Ascending aorta (tissue), 2 donors: Measurements from ENCODE around the gene GABPB2. TPM values are rescaled to one million over a fixed set of nuclear protein-coding genes. Genes with fewer than 3 reads are reported as not detected.

Experiments
- DNase-seq, 2 donors: peaks; one replicate each; pipeline ENCODE4 v3.0.0-alpha.2; 2019; ENCODE audit warnings: low spot score in 2 of 2
- H3K27ac ChIP-seq, 2 donors: fragments of 200-600 bp; sonication (generic); one replicate each; pipeline ENCODE4 v1.5.1; 2016 to 2017; ENCODE audit warnings: mild to moderate bottlenecking in 1 of 2
- H3K27me3 ChIP-seq: fragments of 200-600 bp; sonication (generic); one replicate; pipeline ENCODE4 v1.5.1; 2017
- H3K36me3 ChIP-seq, 2 donors: fragments of 200-600 bp; sonication (generic); one replicate each; pipeline ENCODE4 v1.5.1; 2016
- H3K4me1 ChIP-seq, 2 donors: fragments of 200-600 bp; sonication (generic); one replicate each; pipeline ENCODE4 v1.5.1; 2016 to 2017; ENCODE audit warnings: mild to moderate bottlenecking in 1 of 2
- H3K4me3 ChIP-seq, 2 donors: fragments of 200-600 bp; sonication (generic); one replicate each; pipeline ENCODE4 v1.5.1; 2016 to 2017; ENCODE audit warnings: mild to moderate bottlenecking in 1 of 2
- H3K9me3 ChIP-seq, 2 donors: fragments of 200-600 bp; sonication (generic); one replicate each; pipeline ENCODE4 v1.5.1; 2016
- CTCF ChIP-seq, 3 experiments: fragments of 200-600 bp in 2 of 3; fragments of 450-650 bp in 1 of 3; sonication (generic) in 2 of 3; IDR thresholded peaks; one replicate each; pipeline ENCODE4 v1.5.1; 2016 to 2019; ENCODE audit warnings: antibody characterized with exemption in 3 of 3, mild to moderate bottlenecking in 1 of 3, moderate library complexity in 1 of 3
- intact Hi-C: fragments of 100-400 bp; cut with DNase I; formaldehyde crosslinking; loops from one replicate; pipeline ENCODE4 v1.15.1; 2023
- total RNA-seq: library from RNA; depleted of rRNA; stranded (reverse); fragments of >200 nt; gene quantifications from one replicate; pipeline ENCODE4 v1.1.0, GENCODE V29; 2016

The GABPB2 gene
- total RNA-seq, 1 donor from 2014 or later: 3.7 TPM

- H3K4me3 ChIP-seq: no peak overlapping the region
- no peak for DNase-seq
- peaks cover 18 to 28% of the 10 kb centered on the region in 2 donors for H3K36me3 ChIP-seq
- no peaks in the 10 kb centered on the region for H3K9me3 ChIP-seq
- intact Hi-C loops: no loop called here
- no peak overlapping the region for H3K27ac ChIP-seq
- H3K27me3 ChIP-seq: no peaks in the 10 kb centered on the region
- no peak for TF ChIP-seq CTCF (IDR thresholded peaks at IDR 0.05)
- H3K4me1 ChIP-seq: no peaks in the 10 kb centered on the region
These were observed 34.1 kb downstream of the GABPB2 start for GRCh38 chr1:151104630-151105029.

GRCh38 chr1:151106894-151107293 is 36.3 kb downstream of the GABPB2 start:
- DNase-seq: no peak
- Histone ChIP-seq H3K36me3 (peaks cover 23 to 28% of the 10 kb centered on the region in 2 donors), H3K4me1 (no peaks in the 10 kb centered on the region), H3K4me3 (no peak overlapping the region), H3K27me3 (no peaks in the 10 kb centered on the region), H3K27ac (no peak overlapping the region), H3K9me3 (no peaks in the 10 kb centered on the region)
- intact Hi-C loops: no loop called here
- TF ChIP-seq CTCF (IDR thresholded peaks at IDR 0.05): no peak

GRCh38 chr1:151108331-151108730 is 37.8 kb downstream of the GABPB2 start:
- Histone ChIP-seq H3K9me3 (no peaks in the 10 kb centered on the region), H3K4me3 (no peak overlapping the region), H3K4me1 (no peaks in the 10 kb centered on the region), H3K27ac (no peak overlapping the region), H3K27me3 (no peaks in the 10 kb centered on the region), H3K36me3 (peaks cover 23 to 28% of the 10 kb centered on the region in 2 donors)
- DNase-seq: no peak
- intact Hi-C loops: no loop called here
- no peak for TF ChIP-seq CTCF (IDR thresholded peaks at IDR 0.05)

GRCh38 chr1:151113877-151114276 is 43.3 kb downstream of the GABPB2 start:
- H3K27ac ChIP-seq: no peak overlapping the region
- H3K4me3 ChIP-seq: no peak overlapping the region
- no peaks in the 10 kb centered on the region for H3K9me3 ChIP-seq
- H3K36me3 ChIP-seq: peaks cover 11 to 22% of the 10 kb centered on the region in 2 donors
- no peak for TF ChIP-seq CTCF (IDR thresholded peaks at IDR 0.05)
- no peak for DNase-seq
- intact Hi-C loops: no loop called here
- H3K4me1 ChIP-seq: no peaks in the 10 kb centered on the region
- no peaks in the 10 kb centered on the region for H3K27me3 ChIP-seq

- peaks cover 2 to 8% of the 10 kb centered on the region in 2 donors for H3K36me3 ChIP-seq
- no peak overlapping the region for H3K27ac ChIP-seq
- H3K4me1 ChIP-seq: no peaks in the 10 kb centered on the region
- H3K9me3 ChIP-seq: no peaks in the 10 kb centered on the region
- no peak for TF ChIP-seq CTCF (IDR thresholded peaks at IDR 0.05)
- H3K27me3 ChIP-seq: no peaks in the 10 kb centered on the region
- no peak overlapping the region for H3K4me3 ChIP-seq
- no peak for DNase-seq
- intact Hi-C loops: no loop called here
These were observed 54.3 kb downstream of the GABPB2 start for GRCh38 chr1:151124763-151125403.

GRCh38 chr1:151128800-151129199 is 58.2 kb downstream of the GABPB2 start:
- intact Hi-C loops: no loop called here
- Histone ChIP-seq H3K4me1 (no peaks in the 10 kb centered on the region), H3K4me3 (no peak overlapping the region), H3K27ac (no peak overlapping the region), H3K36me3 (peaks cover 0 to 4% of the 10 kb centered on the region in 2 donors), H3K9me3 (no peaks in the 10 kb centered on the region), H3K27me3 (no peaks in the 10 kb centered on the region)
- DNase-seq: no peak
- TF ChIP-seq CTCF (IDR thresholded peaks at IDR 0.05): no peak
